Kidney (tissue), 14 donors: ENCODE data around the gene COLQ. TPM values are rescaled to one million over a fixed set of nuclear protein-coding genes. Genes with fewer than 3 reads are reported as not detected.

Experiments used
- DNase-seq, 5 donors: peaks; one replicate each; pipeline ENCODE4 v3.0.0-alpha.2; 2013 to 2020
- FAIRE-seq: peaks from 2 replicates; lab custom pipeline; 2012; peaks lifted over from hg19 to GRCh38; lab: Jason Lieb, UNC
- H3K27ac ChIP-seq, 2 donors: one replicate each; pipeline ENCODE4 v1.7.0; 2013; ENCODE audit warnings: low read depth in 2 of 2, low read length in 2 of 2, inconsistent platforms in 1 of 2
- H3K27me3 ChIP-seq: one replicate; pipeline ENCODE4 v1.7.1; 2013; ENCODE audit warnings: low read length, inconsistent platforms; ENCODE audit not compliant: control insufficient read depth, insufficient read depth
- H3K36me3 ChIP-seq, 3 donors: one replicate each; pipeline versions ENCODE4 v1.7.0 to v1.7.1; 2013; ENCODE audit warnings: low read length in 3 of 3, control low read depth in 1 of 3, inconsistent platforms in 1 of 3; ENCODE audit not compliant: insufficient read depth in 3 of 3, control insufficient read depth in 2 of 3
- H3K4me1 ChIP-seq, 3 donors: one replicate each; pipeline versions ENCODE4 v1.7.0 to v1.7.1; 2013; ENCODE audit warnings: low read length in 3 of 3, inconsistent platforms in 1 of 3, low read depth in 1 of 3; ENCODE audit not compliant: control insufficient read depth in 2 of 3, insufficient read depth in 2 of 3
- H3K4me3 ChIP-seq, 3 donors: one replicate each; pipeline versions ENCODE4 v1.7.0 to v1.8.1; 2013; ENCODE audit warnings: low read length in 3 of 3, control low read depth in 1 of 3, inconsistent platforms in 1 of 3
- H3K9ac ChIP-seq, 3 donors: one replicate each; pipeline versions ENCODE4 v1.7.0 to v1.7.1; 2013; ENCODE audit warnings: low read length in 3 of 3, control low read depth in 1 of 3, inconsistent platforms in 1 of 3
- H3K9me3 ChIP-seq, 3 donors: one replicate each; pipeline versions ENCODE4 v1.7.0 to v1.7.1; 2013; ENCODE audit warnings: low read length in 3 of 3, control low read depth in 1 of 3, inconsistent platforms in 1 of 3; ENCODE audit not compliant: control insufficient read depth in 2 of 3, insufficient read depth in 1 of 3
- CTCF ChIP-seq: IDR thresholded peaks from 3 replicates; pipeline ENCODE4 v1.5.1; 2012; ENCODE audit warnings: mild to moderate bottlenecking, moderate library complexity, borderline replicate concordance; ENCODE audit not compliant: insufficient read depth; ENCODE audit errors: extremely low read depth
- intact Hi-C: fragments of 100-400 bp; cut with DNase I; formaldehyde crosslinking; loops from one replicate; pipeline ENCODE4 v1.11.1; 2022
- polyA plus RNA-seq: library from polyadenylated mRNA; stranded (reverse); fragments of 350-450 nt; fragmentation: Illumina TruSeq; extraction: RNeasy Lipid Tissue Mini Kit (QIAGEN cat#74804); gene quantifications from one replicate; pipeline ENCODE4 v1.2.3, GENCODE V29; 2014; ENCODE audit warnings: low read depth, low replicate concordance; ENCODE audit not compliant: insufficient read depth
- total RNA-seq: library from RNA; stranded (reverse); fragmentation: NEBNext Ultra II Directional; extraction: Animal tissue kit (Norgen Biotek cat#: 25700); gene quantifications from one replicate; pipeline ENCODE4 v1.2.1, GENCODE V29; 2021
- donor health status: control.
- donor health status: control.
- donor health status: control.
- donor health status: control.
- donor health status: control.
- donor health status: DM: yes; HTN: yes; CAD: no.
- donor health status: Normal renal cell carcinoma (clear cell type).

The COLQ gene
- total and polyA plus RNA-seq, 2 donors from 2014 or later = 1.2 to 4.3 TPM

- intact Hi-C loops = no loop called here
- H3K27me3 ChIP-seq = no peaks in the 10 kb centered on the region
- H3K9me3 ChIP-seq = no peaks in the 10 kb centered on the region
- DNase-seq = no peak
- H3K9ac ChIP-seq = no peak overlapping the region
- H3K36me3 ChIP-seq = no peaks in the 10 kb centered on the region
- no peaks in the 10 kb centered on the region for H3K4me1 ChIP-seq
- no peak for TF ChIP-seq CTCF
- no peak overlapping the region for H3K27ac ChIP-seq
- no peak overlapping the region for H3K4me3 ChIP-seq
- no peak for FAIRE-seq
Observed at GRCh38 chr3:15450438-15451215, 70.9 kb downstream of the COLQ start.

GRCh38 chr3:15449489-15450224, 71.8 kb downstream of the COLQ start:
- Histone ChIP-seq H3K4me3 (no peak overlapping the region), H3K27me3 (no peaks in the 10 kb centered on the region), H3K4me1 (no peaks in the 10 kb centered on the region), H3K27ac (no peak overlapping the region), H3K9me3 (no peaks in the 10 kb centered on the region), H3K9ac (no peak overlapping the region), H3K36me3 (no peaks in the 10 kb centered on the region)
- intact Hi-C loops = no loop called here
- no peak for FAIRE-seq
- DNase-seq = no peak
- no peak for TF ChIP-seq CTCF

- FAIRE-seq = no peak
- intact Hi-C loops = no loop called here
Observed at GRCh38 chr3:15443826-15444524, 77.5 kb downstream of the COLQ start.

More at GRCh38 chr3:15443826-15444524, 77.5 kb downstream of the COLQ start:
- H3K4me1 ChIP-seq = no peaks in the 10 kb centered on the region
- H3K9ac ChIP-seq = no peak overlapping the region
- H3K27ac ChIP-seq = no peak overlapping the region
- TF ChIP-seq CTCF = no peak
- H3K9me3 ChIP-seq = no peaks in the 10 kb centered on the region
- no peak for DNase-seq
- no peak overlapping the region for H3K4me3 ChIP-seq
- H3K36me3 ChIP-seq = peaks cover 8 to 37% (median 20%) of the 10 kb centered on the region in 3 donors
- no peaks in the 10 kb centered on the region for H3K27me3 ChIP-seq
